Lower leg skin (tissue), 3 donors: Measurements from ENCODE around the gene CPTP.

Experiments used
- CTCF ChIP-seq, 3 donors: fragments of 450-650 bp; IDR thresholded peaks; one replicate each; pipeline ENCODE4 v1.5.1; 2016; ENCODE audit warnings: antibody characterized with exemption in 3 of 3, mild to moderate bottlenecking in 3 of 3, moderate library complexity in 2 of 3
- POLR2A ChIP-seq, 2 donors: fragments of 450-650 bp; IDR thresholded peaks; one replicate each; pipeline ENCODE4 v1.6.1; 2016 to 2017; ENCODE audit warnings: antibody characterized with exemption in 2 of 2, mild to moderate bottlenecking in 1 of 2, moderate library complexity in 1 of 2

GRCh38 chr1:1361982-1362423, 37.4 kb downstream of the CPTP start:
- TF ChIP-seq CTCF (IDR thresholded peaks at IDR 0.05) (no peak), POLR2A (IDR thresholded peaks at IDR 0.05) (no peak)
